Activated naive CD8-positive, alpha-beta T cell treated with anti-CD3 and anti-CD28 coated beads, Interleukin-2, amount 50 U/mL, for 24 hours (primary cell): ENCODE data around the gene KY.

ENCODE experiments used
- ATAC-seq: fragments of 150-1000 bp; cut with Tn5 transposase; one replicate; pipeline ENCODE4 v1.10.0; 2021
- DNase-seq: peaks from one replicate; pipeline ENCODE4 v3.0.0; 2021
- H3K27ac Mint-ChIP-seq: one replicate; pipeline ENCODE4 v1.8.0; 2021; ENCODE audit warnings: mild to moderate bottlenecking, mixed read lengths
- H3K27me3 Mint-ChIP-seq: one replicate; pipeline ENCODE4 v1.8.0; 2021; ENCODE audit warnings: mixed read lengths
- H3K36me3 Mint-ChIP-seq: one replicate; pipeline ENCODE4 v1.8.0; 2021; ENCODE audit warnings: low read depth, mixed read lengths
- H3K4me1 Mint-ChIP-seq: one replicate; pipeline ENCODE4 v1.8.0; 2021; ENCODE audit warnings: mixed read lengths
- H3K4me3 Mint-ChIP-seq: one replicate; pipeline ENCODE4 v1.8.0; 2021; ENCODE audit warnings: mild to moderate bottlenecking, moderate library complexity, mixed read lengths
- H3K9me3 Mint-ChIP-seq: one replicate; pipeline ENCODE4 v1.8.0; 2021; ENCODE audit warnings: mixed read lengths

Gene KY

GRCh38 chr3:134644731-134645514 lies 5.9 kb downstream of the KY start:
- no peaks in the 10 kb centered on the region for H3K4me1 Mint-ChIP-seq
- no peak overlapping the region for H3K27ac Mint-ChIP-seq
- H3K36me3 Mint-ChIP-seq = no peaks in the 10 kb centered on the region
- no peak for ATAC-seq
- H3K9me3 Mint-ChIP-seq = no peaks in the 10 kb centered on the region
- H3K4me3 Mint-ChIP-seq = no peak overlapping the region
- no peak for DNase-seq
- H3K27me3 Mint-ChIP-seq = peaks cover 2% of the 10 kb centered on the region

- Mint-ChIP-seq H3K9me3 (no peaks in the 10 kb centered on the region), H3K27ac (no peak overlapping the region), H3K36me3 (no peaks in the 10 kb centered on the region), H3K4me3 (no peak overlapping the region), H3K27me3 (peaks cover 1% of the 10 kb centered on the region), H3K4me1 (no peaks in the 10 kb centered on the region)
- ATAC-seq (no peak), DNase-seq (no peak)
Observed at GRCh38 chr3:134643150-134643675, 7.6 kb downstream of the KY start.

GRCh38 chr3:134642445-134643149 lies 8.2 kb downstream of the KY start:
- DNase-seq = no peak
- H3K36me3 Mint-ChIP-seq = no peaks in the 10 kb centered on the region
- no peak overlapping the region for H3K4me3 Mint-ChIP-seq
- no peak overlapping the region for H3K27ac Mint-ChIP-seq
- H3K4me1 Mint-ChIP-seq = no peaks in the 10 kb centered on the region
- H3K9me3 Mint-ChIP-seq = no peaks in the 10 kb centered on the region
- ATAC-seq = no peak
- peaks cover 1% of the 10 kb centered on the region for H3K27me3 Mint-ChIP-seq

- ATAC-seq (no peak), DNase-seq (no peak)
- no peak overlapping the region for H3K4me3 Mint-ChIP-seq
- no peaks in the 10 kb centered on the region for H3K36me3 Mint-ChIP-seq
- H3K27me3 Mint-ChIP-seq = peaks cover 1% of the 10 kb centered on the region
- H3K27ac Mint-ChIP-seq = no peak overlapping the region
- H3K9me3 Mint-ChIP-seq = no peaks in the 10 kb centered on the region
- no peaks in the 10 kb centered on the region for H3K4me1 Mint-ChIP-seq
Observed at GRCh38 chr3:134641671-134642300, 9.0 kb downstream of the KY start.

GRCh38 chr3:134640872-134641470 lies 9.9 kb downstream of the KY start:
- peaks cover 1% of the 10 kb centered on the region for H3K27me3 Mint-ChIP-seq
- H3K36me3 Mint-ChIP-seq = no peaks in the 10 kb centered on the region
- H3K4me1 Mint-ChIP-seq = no peaks in the 10 kb centered on the region
- ATAC-seq (no peak), DNase-seq (no peak)
- no peaks in the 10 kb centered on the region for H3K9me3 Mint-ChIP-seq
- no peak overlapping the region for H3K4me3 Mint-ChIP-seq
- no peak overlapping the region for H3K27ac Mint-ChIP-seq

GRCh38 chr3:134640378-134640777 lies 10.4 kb downstream of the KY start:
- Mint-ChIP-seq H3K4me1 (no peaks in the 10 kb centered on the region), H3K4me3 (no peak overlapping the region), H3K27me3 (peaks cover 1% of the 10 kb centered on the region), H3K27ac (no peak overlapping the region), H3K9me3 (no peaks in the 10 kb centered on the region), H3K36me3 (no peaks in the 10 kb centered on the region)
- DNase-seq (no peak), ATAC-seq (no peak)

GRCh38 chr3:134638385-134639030 lies 12.3 kb downstream of the KY start:
- H3K27me3 Mint-ChIP-seq = peaks cover 2% of the 10 kb centered on the region
- DNase-seq (no peak), ATAC-seq (no peak)
- no peaks in the 10 kb centered on the region for H3K4me1 Mint-ChIP-seq
- H3K9me3 Mint-ChIP-seq = no peaks in the 10 kb centered on the region
- no peak overlapping the region for H3K4me3 Mint-ChIP-seq
- H3K36me3 Mint-ChIP-seq = no peaks in the 10 kb centered on the region
- no peak overlapping the region for H3K27ac Mint-ChIP-seq

GRCh38 chr3:134636406-134636805 lies 14.4 kb downstream of the KY start:
- H3K27me3 Mint-ChIP-seq = peaks cover 6% of the 10 kb centered on the region
- ATAC-seq (no peak), DNase-seq (no peak)
- no peaks in the 10 kb centered on the region for H3K36me3 Mint-ChIP-seq
- H3K4me3 Mint-ChIP-seq = no peak overlapping the region
- no peaks in the 10 kb centered on the region for H3K4me1 Mint-ChIP-seq
- peaks cover 10% of the 10 kb centered on the region for H3K9me3 Mint-ChIP-seq
- H3K27ac Mint-ChIP-seq = no peak overlapping the region

GRCh38 chr3:134630506-134630905 lies 20.3 kb downstream of the KY start:
- Mint-ChIP-seq H3K36me3 (peaks cover 4% of the 10 kb centered on the region), H3K9me3 (peaks cover 26% of the 10 kb centered on the region), H3K27me3 (peaks cover 6% of the 10 kb centered on the region), H3K4me3 (no peak overlapping the region), H3K27ac (no peak overlapping the region), H3K4me1 (no peaks in the 10 kb centered on the region)
- DNase-seq (no peak), ATAC-seq (no peak)

GRCh38 chr3:134628884-134629283 lies 21.9 kb downstream of the KY start:
- H3K27me3 Mint-ChIP-seq = peaks cover 6% of the 10 kb centered on the region
- no peak for ATAC-seq
- H3K4me3 Mint-ChIP-seq = no peak overlapping the region

GRCh38 chr3:134627831-134628230 lies 23.0 kb downstream of the KY start:
- DNase-seq = no peak
- Mint-ChIP-seq H3K9me3 (peaks cover 26% of the 10 kb centered on the region), H3K27ac (no peak overlapping the region), H3K27me3 (peaks cover 4% of the 10 kb centered on the region), H3K4me3 (no peak overlapping the region), H3K4me1 (no peaks in the 10 kb centered on the region), H3K36me3 (peaks cover 4% of the 10 kb centered on the region)
- no peak for ATAC-seq

More at GRCh38 chr3:134628884-134629283, 21.9 kb downstream of the KY start:
- no peak for DNase-seq
- H3K36me3 Mint-ChIP-seq = peaks cover 4% of the 10 kb centered on the region
- H3K4me1 Mint-ChIP-seq = no peaks in the 10 kb centered on the region
- H3K9me3 Mint-ChIP-seq = peaks cover 26% of the 10 kb centered on the region
- no peak overlapping the region for H3K27ac Mint-ChIP-seq

- Mint-ChIP-seq H3K9me3 (peaks cover 13% of the 10 kb centered on the region), H3K4me3 (no peak overlapping the region), H3K36me3 (peaks cover 4% of the 10 kb centered on the region), H3K27me3 (no peaks in the 10 kb centered on the region), H3K4me1 (no peaks in the 10 kb centered on the region), H3K27ac (no peak overlapping the region)
- DNase-seq (no peak), ATAC-seq (no peak)
Observed at GRCh38 chr3:134625885-134626741, 24.7 kb downstream of the KY start.

- no peak for DNase-seq
- Mint-ChIP-seq H3K27ac (no peak overlapping the region), H3K27me3 (no peaks in the 10 kb centered on the region)
Observed at GRCh38 chr3:134625462-134625861, 25.4 kb downstream of the KY start.

More at GRCh38 chr3:134625462-134625861, 25.4 kb downstream of the KY start:
- Mint-ChIP-seq H3K9me3 (peaks cover 6% of the 10 kb centered on the region), H3K4me1 (no peaks in the 10 kb centered on the region), H3K4me3 (no peak overlapping the region), H3K36me3 (no peaks in the 10 kb centered on the region)
- ATAC-seq = no peak
